ENCODE results near the gene TMED5.

TMED5 gene

GRCh38 chr1:93194231-93194990, 14.2 kb upstream of the TMED5 start (continued):
- no peak for TF ChIP-seq KLF10 (tag by site-specific recombination; IDR thresholded peaks at IDR 0.05)
- TF ChIP-seq ZNF596 (tag by site-specific recombination; IDR thresholded peaks at IDR 0.05), result no peak
- TF ChIP-seq ZNF521 (tag by site-specific recombination; IDR thresholded peaks at IDR 0.05), result no peak
- no peak for TF ChIP-seq RBAK (tag by site-specific recombination; IDR thresholded peaks at IDR 0.05)
- TF ChIP-seq ZIC2 (tag by site-specific recombination; IDR thresholded peaks at IDR 0.05), result no peak
- no peak for TF ChIP-seq HIC1 (tag by site-specific recombination; IDR thresholded peaks at IDR 0.05)
- TF ChIP-seq ZNF549 (tag by site-specific recombination; IDR thresholded peaks at IDR 0.05), result no peak
- TF ChIP-seq ZXDB (tag by site-specific recombination; IDR thresholded peaks at IDR 0.05), result no peak
- TF ChIP-seq ZNF324 (tag by site-specific recombination; IDR thresholded peaks at IDR 0.05), result no peak
- no peak for TF ChIP-seq ZBTB11 (tag by site-specific recombination; conservative IDR thresholded peaks at IDR 0.05; ENCODE audit: low read depth)

- Histone ChIP-seq H3K9me3 (ENCODE audit: control insufficient read depth, insufficient read depth, low read depth, low read length) (no peaks in the 10 kb centered on the region), H3K4me1 (ENCODE audit: control insufficient read depth, insufficient read depth, low read length) (no peaks in the 10 kb centered on the region), H3K27ac (ENCODE audit: extremely low read depth, low read depth, low read length) (no peak overlapping the region), H3K4me3 (ENCODE audit: low read depth, low read length) (no peak overlapping the region), H3K36me3 (ENCODE audit: control insufficient read depth in 2 of 2, insufficient read depth in 1 of 2, low read length in 2 of 2) (peaks cover 17 to 53% of the 10 kb centered on the region in 2 experiments; a peak in 2 of 3 replicates)
- POLR2A ChIA-PET, result interaction anchor here (0.7 kb wide), 1 partner anchor 12 kb away, joined by 3 read pairs; no protein-coding TSS in a partner anchor
- CTCF ChIA-PET, result interaction anchor here (1.2 kb wide), 1 partner anchor 111 kb away, joined by 4 read pairs; no protein-coding TSS in a partner anchor
- TF ChIP-seq ZNF776 (tag by site-specific recombination; IDR thresholded peaks at IDR 0.05; ENCODE audit: borderline replicate concordance), result no peak
- TF ChIP-seq ZNF155 (tag by site-specific recombination; IDR thresholded peaks at IDR 0.05), result no peak
- TF ChIP-seq ZNF26 (tag by site-specific recombination; IDR thresholded peaks at IDR 0.05), result no peak
- no peak for TF ChIP-seq ZNF792 (tag by site-specific recombination; IDR thresholded peaks at IDR 0.05)
- no peak for TF ChIP-seq ZNF19 (tag by site-specific recombination; IDR thresholded peaks at IDR 0.05; ENCODE audit: low read depth)
- no peak for TF ChIP-seq ZNF292 (tag by site-specific recombination; IDR thresholded peaks at IDR 0.05; ENCODE audit: borderline replicate concordance, low read depth)
- TF ChIP-seq ZNF501 (tag by site-specific recombination; IDR thresholded peaks at IDR 0.05), result no peak
- TF ChIP-seq ZNF768 (tag by site-specific recombination; IDR thresholded peaks at IDR 0.05), result no peak
- no peak for TF ChIP-seq TRIM28 (IDR thresholded peaks at IDR 0.05; ENCODE audit: borderline replicate concordance, low read length)
- no peak for TF ChIP-seq ZNF169 (tag by site-specific recombination; IDR thresholded peaks at IDR 0.05)
- no peak for TF ChIP-seq ZNF184 (tag by site-specific recombination; IDR thresholded peaks at IDR 0.05)
- TF ChIP-seq PBX3 (CRISPR knock-in tag; IDR thresholded peaks at IDR 0.05), result no peak
- no peak for TF ChIP-seq ZNF580 (tag by site-specific recombination; IDR thresholded peaks at IDR 0.05)
- TF ChIP-seq KLF8 (tag by site-specific recombination; IDR thresholded peaks at IDR 0.05), result no peak
- TF ChIP-seq ZBTB44 (tag by site-specific recombination; IDR thresholded peaks at IDR 0.05), result no peak
- TF ChIP-seq ZNF302 (tag by site-specific recombination; IDR thresholded peaks at IDR 0.05; ENCODE audit: low read depth), result no peak
- no peak for TF ChIP-seq ZNF211 (tag by site-specific recombination; IDR thresholded peaks at IDR 0.05; ENCODE audit: low read depth)
Observed at GRCh38 chr1:93190432-93190831, 10.2 kb upstream of the TMED5 start.
